Islet of Langerhans (tissue), 1 donor: ENCODE data around the gene MLH3.

Source experiments
- FAIRE-seq: peaks from one replicate; lab custom pipeline; 2011; peaks lifted over from hg19 to GRCh38; lab: Jason Lieb, UNC

Gene MLH3

DNA sequence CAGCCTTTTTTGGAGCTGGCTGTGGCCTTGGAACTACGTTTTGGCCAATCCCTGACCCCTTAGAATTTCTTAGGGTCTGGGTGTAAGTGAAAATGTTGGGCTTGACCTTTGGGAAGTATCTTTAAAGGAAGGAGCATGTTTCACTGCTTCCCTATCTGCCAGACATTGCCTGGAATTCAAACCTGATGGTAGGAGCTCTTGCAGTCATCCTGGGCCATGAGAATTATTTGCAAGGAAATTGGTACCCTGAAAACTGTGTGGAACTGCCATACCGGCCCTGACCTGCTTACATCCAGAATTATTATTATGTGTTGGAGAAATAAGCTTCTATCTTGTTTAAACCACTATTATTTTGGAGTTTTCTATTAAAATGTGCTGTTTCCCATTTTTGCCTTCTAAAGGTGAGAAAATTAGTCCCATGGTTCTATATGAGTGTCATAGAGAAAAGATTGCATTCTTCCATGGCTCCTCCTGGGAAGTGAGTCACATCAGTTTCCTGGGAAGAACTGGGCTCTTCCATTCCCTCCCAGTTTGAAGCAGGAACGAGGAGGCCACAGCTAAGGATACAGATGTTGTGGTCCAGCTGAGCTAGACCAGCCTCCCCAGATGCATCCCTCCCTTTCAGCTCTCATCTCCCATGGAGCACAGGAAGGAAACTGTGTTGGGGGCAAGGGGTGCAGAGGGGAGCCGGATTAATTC is 86.3 kb downstream of the MLH3 start:
- FAIRE-seq, result no peak
